Type B pancreatic cell (in vitro differentiated cells): ENCODE data around the gene CRTC3. TPM values are rescaled to one million over a fixed set of nuclear protein-coding genes. Genes with fewer than 3 reads are reported as not detected.
A peak's percentile ranks its signal among the peaks of the same experiment; 100 is the strongest.

Experiments used
- DNase-seq: peaks from one replicate; pipeline ENCODE4 v3.0.0; 2021; ENCODE audit warnings: mixed read lengths; ENCODE audit not compliant: unreplicated experiment; ENCODE audit errors: extremely low spot score
- H3K27ac Mint-ChIP-seq: 2 replicates; pipeline ENCODE4 v1.8.0; 2021; ENCODE audit warnings: mild to moderate bottlenecking, mixed read lengths
- H3K27me3 Mint-ChIP-seq: 2 replicates; pipeline ENCODE4 v1.8.0; 2021; ENCODE audit warnings: mixed read lengths
- H3K36me3 Mint-ChIP-seq: 2 replicates; pipeline ENCODE4 v1.8.0; 2021; ENCODE audit warnings: mixed read lengths
- H3K4me1 Mint-ChIP-seq: one replicate; pipeline ENCODE4 v1.8.0; 2021; ENCODE audit warnings: mixed read lengths; ENCODE audit not compliant: unreplicated experiment
- H3K4me3 Mint-ChIP-seq: 2 replicates; pipeline ENCODE4 v1.8.0; 2021; ENCODE audit warnings: mild to moderate bottlenecking, mixed read lengths
- H3K9me3 Mint-ChIP-seq: 2 replicates; pipeline ENCODE4 v1.8.0; 2021; ENCODE audit warnings: mixed read lengths
- total RNA-seq: library from RNA; stranded (reverse); gene quantifications from 2 replicates; pipeline ENCODE4 v1.2.1, GENCODE V29; 2021; ENCODE audit warnings: low replicate concordance
- TF ChIP-seq, protein P1 (sequence below): fragments of 200-600 bp; sonication (generic); conservative IDR thresholded peaks from 2 replicates; pipeline ENCODE4 v1.5.0; 2021; ENCODE audit warnings: antibody characterized with exemption, mild to moderate bottlenecking

Gene CRTC3
- total RNA-seq, 1 donor from 2014 or later = 31.4 TPM

DNA sequence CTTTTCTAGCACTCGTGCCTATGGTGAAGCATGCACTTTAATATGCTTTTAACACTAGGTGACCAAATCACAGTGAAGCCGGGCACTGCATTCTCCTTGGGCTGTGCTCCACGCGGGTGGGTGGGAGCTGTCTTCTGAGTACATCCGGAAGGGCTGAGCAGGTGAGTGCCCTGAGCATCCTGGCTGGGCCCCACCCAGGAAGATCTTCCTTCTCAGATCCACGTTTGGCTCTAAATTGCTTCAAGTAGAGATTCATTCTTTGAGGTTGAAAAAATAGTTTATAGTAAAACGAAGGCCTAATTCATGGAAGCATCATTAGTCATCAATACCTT, 113.5 kb downstream of the CRTC3 start:
- Mint-ChIP-seq H3K9me3 (no peaks in the 10 kb centered on the region), H3K27ac (no peak overlapping the region), H3K4me1 (peaks cover 19% of the 10 kb centered on the region), H3K27me3 (no peaks in the 10 kb centered on the region), H3K36me3 (peaks cover 31% of the 10 kb centered on the region), H3K4me3 (no peak overlapping the region)
- TF ChIP-seq, protein P1, sequence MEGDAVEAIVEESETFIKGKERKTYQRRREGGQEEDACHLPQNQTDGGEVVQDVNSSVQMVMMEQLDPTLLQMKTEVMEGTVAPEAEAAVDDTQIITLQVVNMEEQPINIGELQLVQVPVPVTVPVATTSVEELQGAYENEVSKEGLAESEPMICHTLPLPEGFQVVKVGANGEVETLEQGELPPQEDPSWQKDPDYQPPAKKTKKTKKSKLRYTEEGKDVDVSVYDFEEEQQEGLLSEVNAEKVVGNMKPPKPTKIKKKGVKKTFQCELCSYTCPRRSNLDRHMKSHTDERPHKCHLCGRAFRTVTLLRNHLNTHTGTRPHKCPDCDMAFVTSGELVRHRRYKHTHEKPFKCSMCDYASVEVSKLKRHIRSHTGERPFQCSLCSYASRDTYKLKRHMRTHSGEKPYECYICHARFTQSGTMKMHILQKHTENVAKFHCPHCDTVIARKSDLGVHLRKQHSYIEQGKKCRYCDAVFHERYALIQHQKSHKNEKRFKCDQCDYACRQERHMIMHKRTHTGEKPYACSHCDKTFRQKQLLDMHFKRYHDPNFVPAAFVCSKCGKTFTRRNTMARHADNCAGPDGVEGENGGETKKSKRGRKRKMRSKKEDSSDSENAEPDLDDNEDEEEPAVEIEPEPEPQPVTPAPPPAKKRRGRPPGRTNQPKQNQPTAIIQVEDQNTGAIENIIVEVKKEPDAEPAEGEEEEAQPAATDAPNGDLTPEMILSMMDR = no peak
- DNase-seq = no peak

DNA sequence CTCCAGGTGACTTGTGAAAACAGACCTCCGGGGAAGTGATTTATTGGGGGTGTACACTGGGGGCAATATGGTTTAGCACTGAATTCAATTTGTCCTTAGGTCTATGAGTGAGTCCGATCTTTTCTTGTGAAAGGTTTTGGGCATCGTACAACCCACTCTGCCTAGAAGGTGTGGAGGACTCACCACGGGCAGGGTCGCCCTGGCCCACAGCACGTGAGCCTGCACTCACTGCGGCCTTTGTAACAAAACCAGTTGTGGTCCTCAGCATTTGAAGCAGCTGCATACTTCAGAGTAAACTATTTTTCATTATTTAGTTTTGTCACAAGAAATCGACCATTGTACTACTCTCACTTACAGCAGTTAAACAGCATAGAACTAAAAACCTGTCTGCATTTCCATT, 114.8 kb downstream of the CRTC3 start:
- H3K4me3 Mint-ChIP-seq = no peak overlapping the region
- H3K27me3 Mint-ChIP-seq = no peaks in the 10 kb centered on the region
- H3K4me1 Mint-ChIP-seq = peaks cover 25% of the 10 kb centered on the region
- no peak for DNase-seq
- no peaks in the 10 kb centered on the region for H3K9me3 Mint-ChIP-seq
- TF ChIP-seq, protein P1 = no peak
- H3K27ac Mint-ChIP-seq = no peak overlapping the region
- H3K36me3 Mint-ChIP-seq = peaks cover 26% of the 10 kb centered on the region

- Mint-ChIP-seq H3K27me3 (no peaks in the 10 kb centered on the region), H3K9me3 (no peaks in the 10 kb centered on the region), H3K36me3 (peaks cover 26% of the 10 kb centered on the region), H3K4me1 (peaks cover 25% of the 10 kb centered on the region), H3K4me3 (no peak overlapping the region), H3K27ac (peak overlapping the region; percentile 72)
- no peak for DNase-seq
- TF ChIP-seq, protein P1 = no peak
These were observed 115.4 kb downstream of the CRTC3 start for GRCh38 chr15:90644952-90645725.

GRCh38 chr15:90645873-90646575, 116.3 kb downstream of the CRTC3 start:
- Mint-ChIP-seq H3K36me3 (peaks cover 26% of the 10 kb centered on the region), H3K27ac (peak overlapping the region; percentile 72), H3K4me1 (peaks cover 25% of the 10 kb centered on the region), H3K4me3 (no peak overlapping the region), H3K27me3 (no peaks in the 10 kb centered on the region), H3K9me3 (no peaks in the 10 kb centered on the region)
- no peak for DNase-seq
- TF ChIP-seq, protein P1 = no peak

GRCh38 chr15:90646662-90647305, 117.1 kb downstream of the CRTC3 start:
- no peak for DNase-seq
- H3K4me3 Mint-ChIP-seq = no peak overlapping the region
- H3K36me3 Mint-ChIP-seq = peaks cover 25% of the 10 kb centered on the region
- peaks cover 25% of the 10 kb centered on the region for H3K4me1 Mint-ChIP-seq
- TF ChIP-seq, protein P1 = no peak
- no peaks in the 10 kb centered on the region for H3K9me3 Mint-ChIP-seq
- peak overlapping the region; percentile 72 for H3K27ac Mint-ChIP-seq
- H3K27me3 Mint-ChIP-seq = no peaks in the 10 kb centered on the region
